Smooth muscle cell (in vitro differentiated cells): ENCODE data around the gene GUCA1A. TPM values are rescaled to one million over a fixed set of nuclear protein-coding genes. Genes with fewer than 3 reads are reported as not detected.
A peak's percentile ranks its signal among the peaks of the same experiment; 100 is the strongest.
"Not testable (repeated sequence)": the region's sequence is repeated elsewhere in the genome, so short reads cannot be mapped to it uniquely, and the experiment has no call there.

Source experiments
- DNase-seq: peaks from one replicate; lab custom pipeline; 2025; ENCODE audit not compliant: unreplicated experiment; lab: John Stamatoyannopoulos, UW
- H2AFZ ChIP-seq: fragments of 200-600 bp; sonication (generic); 2 replicates; pipeline ENCODE4 v1.6.0; 2016; ENCODE audit warnings: antibody characterized with exemption, low read depth, mild to moderate bottlenecking
- H3F3A ChIP-seq: fragments of 200-600 bp; sonication (generic); 2 replicates; pipeline ENCODE4 v1.6.0; 2017; ENCODE audit warnings: antibody characterized with exemption, low read depth
- H3K27ac ChIP-seq: fragments of 200-600 bp; sonication (generic); 2 replicates; pipeline ENCODE4 v1.5.1; 2016; ENCODE audit warnings: low read depth, mild to moderate bottlenecking
- H3K27me3 ChIP-seq: fragments of 200-600 bp; sonication (generic); 2 replicates; pipeline ENCODE4 v1.6.1; 2016; ENCODE audit warnings: low read depth, mild to moderate bottlenecking
- H3K36me3 ChIP-seq: fragments of 200-600 bp; sonication (generic); 2 replicates; pipeline ENCODE4 v1.5.1; 2016; ENCODE audit warnings: low read depth
- H3K4me1 ChIP-seq: fragments of 200-600 bp; sonication (generic); 2 replicates; pipeline ENCODE4 v1.5.1; 2016; ENCODE audit warnings: low read depth
- H3K4me2 ChIP-seq: fragments of 200-600 bp; sonication (generic); 2 replicates; pipeline ENCODE4 v1.6.0; 2016; ENCODE audit warnings: mild to moderate bottlenecking
- H3K4me3 ChIP-seq: fragments of 200-600 bp; sonication (generic); 2 replicates; pipeline ENCODE4 v1.5.1; 2016; ENCODE audit warnings: mild to moderate bottlenecking
- H3K79me2 ChIP-seq: fragments of 200-600 bp; sonication (generic); 2 replicates; pipeline ENCODE4 v1.6.0; 2016; ENCODE audit warnings: low read depth, mild to moderate bottlenecking
- H3K9ac ChIP-seq: fragments of 200-600 bp; sonication (generic); 2 replicates; pipeline ENCODE4 v1.6.0; 2016; ENCODE audit warnings: low read depth
- H3K9me3 ChIP-seq: fragments of 200-600 bp; sonication (generic); replicated peaks from 2 replicates; pipeline ENCODE4 v1.5.1; 2016; ENCODE audit warnings: low read depth
- H4K20me1 ChIP-seq: fragments of 200-600 bp; sonication (generic); 2 replicates; pipeline ENCODE4 v1.6.0; 2016; ENCODE audit warnings: low read depth
- CTCF ChIP-seq: fragments of 200-600 bp; sonication (generic); IDR thresholded peaks from 2 replicates; pipeline ENCODE4 v1.5.1; 2017; ENCODE audit warnings: borderline replicate concordance, mild to moderate bottlenecking, antibody characterized with exemption; ENCODE audit not compliant: insufficient read depth, poor library complexity, severe bottlenecking
- WGBS: methylation state at CpG from one replicate; pipeline ENCODE4 v1.1.7; 2016; ENCODE audit warnings: low lambda C conversion rate; 5-methylcytosine and 5-hydroxymethylcytosine counted together
- polyA plus RNA-seq: library from polyadenylated mRNA; unstranded; fragments of >200 nt; fragmentation: Nextera tagmentation; extraction: Ambion mirVana; gene quantifications from 2 replicates; pipeline ENCODE4 v1.2.1, GENCODE V29; 2016
- total RNA-seq: library from RNA; depleted of rRNA; stranded (reverse); fragments of >200 nt; gene quantifications from 2 replicates; pipeline ENCODE4 v1.2.3, GENCODE V29; 2014

GUCA1A gene
- total and polyA plus RNA-seq, 2 experiments from 2014 or later = 1.6 to 7.2 TPM

- H3K79me2 ChIP-seq = no peaks in the 10 kb centered on the region
- H3K9ac ChIP-seq = no peak overlapping the region
- H3K4me1 ChIP-seq = peaks cover 5% of the 10 kb centered on the region
- H3K27me3 ChIP-seq = no peaks in the 10 kb centered on the region
- no peak overlapping the region for H2AFZ ChIP-seq
- no peak for TF ChIP-seq CTCF
- H4K20me1 ChIP-seq = no peaks in the 10 kb centered on the region
- DNase-seq = no peak
- peaks cover 10% of the 10 kb centered on the region for H3K36me3 ChIP-seq
- no peaks in the 10 kb centered on the region for H3K9me3 ChIP-seq
- peak overlapping the region; percentile 19 for H3K27ac ChIP-seq
- no peaks in the 10 kb centered on the region for H3F3A ChIP-seq
- peak overlapping the region; percentile 4 for H3K4me2 ChIP-seq
- no peak overlapping the region for H3K4me3 ChIP-seq
- 86% methylated on average over 3 of the region's 4 CpGs for WGBS
Observed at GRCh38 chr6:42204768-42205282, 31.7 kb downstream of the GUCA1A start.

- H3K9ac ChIP-seq, H3K79me2 ChIP-seq, H3K27ac ChIP-seq, H3K4me1 ChIP-seq, H3K4me2 ChIP-seq, DNase-seq, H3K9me3 ChIP-seq, H3K4me3 ChIP-seq, H2AFZ ChIP-seq, H3F3A ChIP-seq, H4K20me1 ChIP-seq, H3K27me3 ChIP-seq: not testable (repeated sequence)
- WGBS = 86% methylated on average over 2 of the region's 2 CpGs
- peaks cover 25% of the 10 kb centered on the region for H3K36me3 ChIP-seq
Observed at GRCh38 chr6:42207559-42207958, 34.4 kb downstream of the GUCA1A start.

- peaks cover 6% of the 10 kb centered on the region for H3K79me2 ChIP-seq
Observed at GRCh38 chr6:42210551-42210950, 37.4 kb downstream of the GUCA1A start.

GRCh38 chr6:42211726-42212125 lies 38.6 kb downstream of the GUCA1A start:
- Histone ChIP-seq H2AFZ (no peak overlapping the region), H3K27me3 (no peaks in the 10 kb centered on the region), H3K9me3 (no peaks in the 10 kb centered on the region), H4K20me1 (peaks cover 6% of the 10 kb centered on the region), H3K36me3 (peaks cover 26% of the 10 kb centered on the region), H3K27ac (no peak overlapping the region), H3K79me2 (peaks cover 10% of the 10 kb centered on the region), H3K9ac (no peak overlapping the region), H3K4me3 (no peak overlapping the region), H3F3A (no peaks in the 10 kb centered on the region), H3K4me2 (no peak overlapping the region), H3K4me1 (peaks cover 3% of the 10 kb centered on the region)
- DNase-seq = no peak
- no peak for TF ChIP-seq CTCF
- WGBS = 98% methylated on average over 6 of the region's 6 CpGs

More at GRCh38 chr6:42210551-42210950, 37.4 kb downstream of the GUCA1A start:
- Histone ChIP-seq H3K9me3 (no peaks in the 10 kb centered on the region), H3K4me3 (no peak overlapping the region), H3F3A (no peaks in the 10 kb centered on the region), H3K36me3 (peaks cover 26% of the 10 kb centered on the region), H3K27ac (no peak overlapping the region), H3K9ac (no peak overlapping the region), H4K20me1 (peaks cover 6% of the 10 kb centered on the region), H3K4me1 (no peaks in the 10 kb centered on the region), H3K4me2 (no peak overlapping the region), H2AFZ (no peak overlapping the region), H3K27me3 (no peaks in the 10 kb centered on the region)
- 100% methylated on average over 1 of the region's 1 CpG for WGBS
- TF ChIP-seq CTCF = no peak
- DNase-seq = no peak
